Ovary (tissue), 10 donors: Measurements from ENCODE around the gene ZNF584. TPM values are rescaled to one million over a fixed set of nuclear protein-coding genes. Genes with fewer than 3 reads are reported as not detected.

Experiments used
- DNase-seq, 5 donors: peaks; one replicate each; pipeline ENCODE4 v3.0.0-alpha.2; 2019 to 2020
- H3K27ac ChIP-seq, 2 donors: fragments of 200-600 bp; one replicate each; pipeline versions ENCODE4 v1.5.1 to v1.8.0; 2019 to 2022
- H3K27me3 ChIP-seq: fragments of 200-600 bp; one replicate; pipeline ENCODE4 v1.8.0; 2022
- H3K36me3 ChIP-seq: fragments of 200-600 bp; sonication (generic); one replicate; pipeline ENCODE4 v1.5.1; 2019
- H3K4me1 ChIP-seq: one replicate; pipeline ENCODE4 v1.8.1; 2013; ENCODE audit warnings: mild to moderate bottlenecking, moderate library complexity; ENCODE audit not compliant: insufficient read depth
- H3K4me3 ChIP-seq: fragments of 200-600 bp; sonication (generic); one replicate; pipeline ENCODE4 v1.5.1; 2017
- H3K9me3 ChIP-seq, 2 donors: fragments of 200-600 bp in 1 of 2; sonication (generic) in 1 of 2; one replicate each; pipeline versions ENCODE4 v1.5.1 to v1.8.1; 2013 to 2019; ENCODE audit warnings: mild to moderate bottlenecking in 1 of 2, moderate library complexity in 1 of 2
- EP300 ChIP-seq: sonication (generic); formaldehyde crosslinking; IDR thresholded peaks from one replicate; pipeline ENCODE4 v1.6.1; 2017; ENCODE audit warnings: antibody characterized with exemption
- POLR2A ChIP-seq: fragments of 450-650 bp; IDR thresholded peaks from one replicate; pipeline ENCODE4 v1.6.1; 2017; ENCODE audit warnings: antibody characterized with exemption, mild to moderate bottlenecking, moderate library complexity
- WGBS, 3 donors: extraction: QIAGEN DNeasy Blood & Tissue Kit in 1 of 3; methylation state at CpG; one replicate each; pipeline versions ENCODE4 v1.1.5 to v1.1.7; 2013 to 2017; 5-methylcytosine and 5-hydroxymethylcytosine counted together
- intact Hi-C, 4 donors: fragments of 100-400 bp; cut with DNase I; formaldehyde crosslinking; loops; one replicate each; pipeline versions ENCODE4 v1.11.0 to v1.15.1; 2022 to 2023
- long read RNA-seq, 3 donors: library from polyadenylated mRNA in 2 of 3; unstranded in 2 of 3; transcript quantifications; one replicate each; pipeline ENCODE4 v2.0.0 and lab custom pipeline, GENCODE V29; 2021 to 2026
- polyA plus RNA-seq, 2 donors: library from polyadenylated mRNA; stranded (reverse); fragments of 200-250 nt in 1 of 2; fragments of 350-450 nt in 1 of 2; fragmentation: Illumina TruSeq in 1 of 2; extraction: RNeasy Lipid Tissue Mini Kit (QIAGEN cat#74804) in 1 of 2; gene quantifications; one replicate each; pipeline ENCODE4 v1.2.3, GENCODE V29; 2013 to 2014
- total RNA-seq, 7 donors: library from RNA; depleted of rRNA in 2 of 7; stranded (reverse); fragments of >200 nt in 2 of 7; fragmentation: NEBNext Ultra II Directional in 3 of 7; extraction: Animal tissue kit (Norgen Biotek cat#: 25700) in 3 of 7; gene quantifications; one replicate each; pipeline versions ENCODE4 v1.1.0 to v1.2.4, GENCODE V29; 2016 to 2023
- TF ChIP-seq, protein P1 (sequence below), 3 donors: fragments of 450-650 bp in 2 of 3; fragments of 200-600 bp in 1 of 3; IDR thresholded peaks; one replicate each; pipeline versions ENCODE4 v1.5.1 to v1.8.0; 2016 to 2022; ENCODE audit warnings: antibody characterized with exemption in 3 of 3, mild to moderate bottlenecking in 1 of 3
- donor health status: DM: no; HTN: no; CAD: no; lungs with moderate emphysema.
- donor health status: DM: no; HTN: no; CAD: no.
- donor health status: Bipolar disorder and iron deficiency.
- donor health status: DM: yes; HTN: yes; CAD: no.
- donor health status: DM: no; HTN: no; CAD: no.
- donor health status: DM: yes; HTN: yes; CAD: no.

ZNF584 gene
- 10 to 100 TPM; 12.6 to 24.3 (median 22.0) TPM for total RNA-seq
- polyA plus RNA-seq, result 10 to 100 TPM; 11.0 to 12.0 TPM
- long read RNA-seq, donor 1, transcript ZNF584-201 (4 exons, 2,332 nt), result minor isoform, 9 of 65 reads
- long read RNA-seq, donor 1, transcript ZNF584-203 (4 exons, 2,187 nt), result major isoform, 11 of 65 reads
- long read RNA-seq, donor 1, partial matches to known transcripts, result 1 of 65 reads
- long read RNA-seq, donor 1, other reads (novel, unspliced or antisense), result 41 of 65 reads
- long read RNA-seq, donor 2, transcript ZNF584-208 (1 exons, 2,709 nt), result major isoform, 5 of 7 reads
- long read RNA-seq, donor 2, partial matches to known transcripts, result 0 of 7 reads
- long read RNA-seq, donor 2, other reads (novel, unspliced or antisense), result 0 of 7 reads
- long read RNA-seq, donor 3, partial matches to known transcripts, result 3 of 19 reads
- long read RNA-seq, donor 3, other reads (novel, unspliced or antisense), result 12 of 19 reads

- DNase-seq, result peak; percentile 95 to 97 (median 96)
- H3K4me3 ChIP-seq, result peak within 1 kb of the TSS; percentile 77
- H3K36me3 ChIP-seq, result no peaks in the 10 kb centered on the region
- H3K27me3 ChIP-seq, result no peaks in the 10 kb centered on the region
- H3K27ac ChIP-seq, result peak within 1 kb of the TSS; percentile 80 to 84
- H3K9me3 ChIP-seq, result no peaks in the 10 kb centered on the region
- H3K4me1 ChIP-seq, result peaks cover 10% of the 10 kb centered on the region
- TF ChIP-seq POLR2A (peak; percentile 88), EP300 (no peak)
- TF ChIP-seq, protein P1, sequence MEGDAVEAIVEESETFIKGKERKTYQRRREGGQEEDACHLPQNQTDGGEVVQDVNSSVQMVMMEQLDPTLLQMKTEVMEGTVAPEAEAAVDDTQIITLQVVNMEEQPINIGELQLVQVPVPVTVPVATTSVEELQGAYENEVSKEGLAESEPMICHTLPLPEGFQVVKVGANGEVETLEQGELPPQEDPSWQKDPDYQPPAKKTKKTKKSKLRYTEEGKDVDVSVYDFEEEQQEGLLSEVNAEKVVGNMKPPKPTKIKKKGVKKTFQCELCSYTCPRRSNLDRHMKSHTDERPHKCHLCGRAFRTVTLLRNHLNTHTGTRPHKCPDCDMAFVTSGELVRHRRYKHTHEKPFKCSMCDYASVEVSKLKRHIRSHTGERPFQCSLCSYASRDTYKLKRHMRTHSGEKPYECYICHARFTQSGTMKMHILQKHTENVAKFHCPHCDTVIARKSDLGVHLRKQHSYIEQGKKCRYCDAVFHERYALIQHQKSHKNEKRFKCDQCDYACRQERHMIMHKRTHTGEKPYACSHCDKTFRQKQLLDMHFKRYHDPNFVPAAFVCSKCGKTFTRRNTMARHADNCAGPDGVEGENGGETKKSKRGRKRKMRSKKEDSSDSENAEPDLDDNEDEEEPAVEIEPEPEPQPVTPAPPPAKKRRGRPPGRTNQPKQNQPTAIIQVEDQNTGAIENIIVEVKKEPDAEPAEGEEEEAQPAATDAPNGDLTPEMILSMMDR (IDR thresholded peaks at IDR 0.05), result peak in 1 of 3 donors; percentile 6
- WGBS, 3 donors, result 0 to 1% (median 0%) methylated on average over 62 to 100 of the region's 100 CpGs
- intact Hi-C loops, result no loop called here
Measured at GRCh38 chr19:58408152-58409009, at the start of gene ZNF584. Gene ZNF584, plus strand, starts transcription at chr19:58408649. Its CDS starts 499 bp downstream, at chr19:58409148.

- intact Hi-C loops, result no loop called here
- Histone ChIP-seq H3K36me3 (no peaks in the 10 kb centered on the region), H3K27ac (peak overlapping the region; percentile 45 to 87), H3K27me3 (no peaks in the 10 kb centered on the region), H3K4me3 (peak overlapping the region; percentile 57), H3K9me3 (no peaks in the 10 kb centered on the region), H3K4me1 (peaks cover 3% of the 10 kb centered on the region)
- DNase-seq, result peak in 2 of 5 donors; percentile 62 to 72
- TF ChIP-seq EP300 (no peak), POLR2A (no peak)
- TF ChIP-seq, protein P1 (IDR thresholded peaks at IDR 0.05), result no peak
- 1 to 2% (median 2%) methylated on average over 28 of the region's 28 CpGs for WGBS, 3 donors
Measured at GRCh38 chr19:58361900-58362271, 46.6 kb upstream of the ZNF584 start.

GRCh38 chr19:58362272-58362994 is 46.0 kb upstream of the ZNF584 start, which contains the start of gene ZNF497:
Gene ZNF497, minus strand, starts transcription at chr19:58362751. Its CDS starts 5,116 bp downstream, at chr19:58357635.
- H3K4me3 ChIP-seq, result peak within 1 kb of the TSS; percentile 57
- intact Hi-C loops, result no loop called here
- H3K36me3 ChIP-seq, result no peaks in the 10 kb centered on the region
- peak within 1 kb of the TSS; percentile 45 to 87 for H3K27ac ChIP-seq
- H3K4me1 ChIP-seq, result peaks cover 3% of the 10 kb centered on the region
- no peaks in the 10 kb centered on the region for H3K9me3 ChIP-seq
- no peaks in the 10 kb centered on the region for H3K27me3 ChIP-seq
- TF ChIP-seq POLR2A, result peak; percentile 70
- TF ChIP-seq, protein P1 (IDR thresholded peaks at IDR 0.05), result peak in 1 of 3 donors; percentile 13
- no peak for TF ChIP-seq EP300
- WGBS, 3 donors, result 0% methylated on average over 54 to 74 of the region's 74 CpGs
- peak; percentile 95 to 98 (median 97) for DNase-seq

GRCh38 chr19:58364146-58364545 is 44.3 kb upstream of the ZNF584 start:
- no peak overlapping the region for H3K4me3 ChIP-seq
- H3K9me3 ChIP-seq, result no peaks in the 10 kb centered on the region
- TF ChIP-seq POLR2A, result no peak
- TF ChIP-seq EP300, result no peak
- TF ChIP-seq, protein P1 (IDR thresholded peaks at IDR 0.05), result no peak
- intact Hi-C loops, result no loop called here
- WGBS, 3 donors, result 85 to 93% (median 88%) methylated on average over 5 of the region's 5 CpGs
- DNase-seq, result no peak
- peaks cover 3% of the 10 kb centered on the region for H3K4me1 ChIP-seq
- no peaks in the 10 kb centered on the region for H3K36me3 ChIP-seq
- no peak overlapping the region for H3K27ac ChIP-seq
- H3K27me3 ChIP-seq, result no peaks in the 10 kb centered on the region
